Endothelial cell of umbilical vein (primary cell): ENCODE data around the gene PFDN4. TPM values are rescaled to one million over a fixed set of nuclear protein-coding genes. Genes with fewer than 3 reads are reported as not detected.

Experiments used
- BruUV-seq: library from RNA; stranded (reverse); fragments of 400-500 nt; replicated peaks from 2 replicates; lab custom pipeline; 2021; lab: Mats Ljungman, UMichigan
- CTCF ChIA-PET: fragments of 300-600, 350-600 bp; sonication (Branson Sonifier 250); formaldehyde crosslinking; loops from one replicate; lab custom pipeline; 2021; ENCODE audit warnings: antibody characterized with exemption, inconsistent platforms; lab: Charles Lee
- POLR2A ChIA-PET: fragments of 300-600, 350-600 bp; sonication (Branson Sonifier 250); formaldehyde crosslinking; loops from one replicate; lab custom pipeline; 2021; ENCODE audit warnings: antibody characterized with exemption, inconsistent platforms; lab: Charles Lee
- DNase-seq: peaks from one replicate; pipeline ENCODE4 v3.0.0-alpha.2; 2011; ENCODE audit warnings: low read depth, low spot score
- FAIRE-seq: peaks from 2 replicates; lab custom pipeline; 2011; peaks lifted over from hg19 to GRCh38; lab: Jason Lieb, UNC
- H2AFZ ChIP-seq: 2 replicates; pipeline ENCODE4 v1.6.0; 2012; ENCODE audit warnings: low read depth, low read length, control low read depth, inconsistent platforms
- H3K27ac ChIP-seq: 2 replicates; pipeline ENCODE4 v1.5.1; 2011; ENCODE audit warnings: low read depth, mild to moderate bottlenecking, control low read depth, low read length, moderate library complexity; ENCODE audit not compliant: insufficient read depth
- H3K27me3 ChIP-seq, 2 experiments: 2 replicates each; pipeline versions ENCODE4 v1.6.0 to v1.6.1; 2011; ENCODE audit warnings: low read length in 2 of 2, mixed read lengths in 1 of 2; ENCODE audit not compliant: control insufficient read depth in 2 of 2, insufficient read depth in 2 of 2
- H3K36me3 ChIP-seq, 2 experiments: 2 replicates in 1 of 2; 3 replicates in 1 of 2; pipeline ENCODE4 v1.5.1; 2011; ENCODE audit warnings: low read length in 2 of 2, mild to moderate bottlenecking in 1 of 2, moderate library complexity in 1 of 2; ENCODE audit not compliant: control insufficient read depth in 2 of 2, insufficient read depth in 2 of 2; ENCODE audit errors: extremely low read depth in 1 of 2
- H3K4me1 ChIP-seq: 3 replicates; pipeline ENCODE4 v1.5.1; 2011; ENCODE audit warnings: mild to moderate bottlenecking, low read length; ENCODE audit not compliant: control insufficient read depth, insufficient read depth; ENCODE audit errors: extremely low read depth
- H3K4me2 ChIP-seq: 2 replicates; pipeline ENCODE4 v1.6.1; 2011; ENCODE audit warnings: low read length, control low read depth, mixed read lengths; ENCODE audit not compliant: insufficient read depth
- H3K4me3 ChIP-seq, 3 experiments: fragments of 200-600 bp in 1 of 3; sonication (generic), shearing (Covaris generic) in 1 of 3; replicated peaks in 1 of 3; 2 replicates each; pipeline ENCODE4 v1.5.1; 2011 to 2016; ENCODE audit warnings: control low read depth in 3 of 3, low read length in 3 of 3, mild to moderate bottlenecking in 2 of 3, inconsistent platforms in 1 of 3, low read depth in 1 of 3, moderate library complexity in 1 of 3; ENCODE audit not compliant: insufficient read depth in 1 of 3
- H3K79me2 ChIP-seq: 2 replicates; pipeline ENCODE4 v1.6.0; 2012; ENCODE audit warnings: low read length, inconsistent platforms; ENCODE audit not compliant: control insufficient read depth, insufficient read depth
- H3K9ac ChIP-seq: replicated peaks from 2 replicates; pipeline ENCODE3; 2011; ENCODE audit warnings: low read length, control low read depth; ENCODE audit not compliant: insufficient read depth; ENCODE audit errors: extremely low read depth
- H3K9me1 ChIP-seq: replicated peaks from 3 replicates; pipeline ENCODE4 v1.6.0; 2011; ENCODE audit warnings: mild to moderate bottlenecking, low read length; ENCODE audit not compliant: control insufficient read depth, insufficient read depth; ENCODE audit errors: extremely low read depth
- H3K9me3 ChIP-seq: replicated peaks from 2 replicates; pipeline ENCODE4 v1.5.1; 2012; ENCODE audit warnings: low read length, inconsistent platforms; ENCODE audit not compliant: control insufficient read depth, insufficient read depth
- H4K20me1 ChIP-seq: replicated peaks from 2 replicates; pipeline ENCODE3; 2011; ENCODE audit warnings: mild to moderate bottlenecking, low read length; ENCODE audit not compliant: control insufficient read depth, insufficient read depth; ENCODE audit errors: extremely low read depth
- EZH2 ChIP-seq: IDR thresholded peaks from 2 replicates; pipeline ENCODE4 v1.6.1; 2012; ENCODE audit warnings: borderline replicate concordance, low read depth, mild to moderate bottlenecking, moderate library complexity, low read length, inconsistent platforms; ENCODE audit not compliant: severe bottlenecking
- FOS ChIP-seq: IDR thresholded peaks from 2 replicates; pipeline ENCODE4 v1.6.1; 2011; ENCODE audit warnings: mild to moderate bottlenecking, low read length, moderate library complexity, borderline replicate concordance; ENCODE audit not compliant: insufficient read depth
- GATA2 ChIP-seq: IDR thresholded peaks from 2 replicates; pipeline ENCODE4 v1.7.0; 2011; ENCODE audit warnings: low read depth, mild to moderate bottlenecking, moderate library complexity, mixed read lengths, low read length; ENCODE audit not compliant: insufficient read length, insufficient read depth
- JUN ChIP-seq: IDR thresholded peaks from 2 replicates; pipeline ENCODE4 v1.6.1; 2011; ENCODE audit warnings: borderline replicate concordance, low read depth; ENCODE audit not compliant: insufficient read length, insufficient read depth
- MYC ChIP-seq: IDR thresholded peaks from one replicate; pipeline ENCODE4 v1.6.1; 2011; ENCODE audit warnings: mild to moderate bottlenecking, low read depth, low read length
- POLR2A ChIP-seq: IDR thresholded peaks from 2 replicates; pipeline ENCODE4 v1.6.1; 2012; ENCODE audit warnings: low read depth, mild to moderate bottlenecking, control low read depth, low read length
- POLR2AphosphoS5 ChIP-seq: IDR thresholded peaks from 2 replicates; pipeline ENCODE4 v1.6.1; 2012; ENCODE audit warnings: low read depth, mild to moderate bottlenecking, control low read depth, low read length, moderate library complexity; ENCODE audit not compliant: insufficient read depth
- dilution Hi-C: fragments of 300-500 bp; cut with MboI; formaldehyde crosslinking; loops from one replicate; pipeline ENCODE4 v1.15.0; 2019; ENCODE audit warnings: low sequenced_read_pairs; ENCODE audit not compliant: extremely low pct_ligation_motif_present
- intact Hi-C: fragments of 100-400 bp; cut with micrococcal nuclease; formaldehyde crosslinking; loops from one replicate; pipeline ENCODE4 v1.10.0; 2022
- polyA plus RNA-seq, 4 experiments: library from polyadenylated mRNA; depleted of rRNA in 3 of 4; stranded (reverse) in 3 of 4; unstranded in 1 of 4; fragments of >200 nt; gene quantifications; 2 replicates each; pipeline versions ENCODE4 v1.2.1 to v1.2.3, GENCODE V29; 2011 to 2012; ENCODE audit warnings: missing spikeins in 1 of 4
- total RNA-seq: library from RNA; stranded (reverse); gene quantifications from 2 replicates; pipeline ENCODE4 v1.2.3, GENCODE V29; 2021
- TF ChIP-seq, protein P1 (sequence below): IDR thresholded peaks from 2 replicates; pipeline ENCODE4 v1.6.1; 2011; ENCODE audit not compliant: insufficient read depth, insufficient read length
- TF ChIP-seq, protein P2 (sequence below), 2 donors: IDR thresholded peaks; 1 replicate in 1 of 2; 2 replicates in 1 of 2; pipeline ENCODE4 v1.5.1; 2011; ENCODE audit warnings: low read length in 2 of 2, mild to moderate bottlenecking in 2 of 2, moderate library complexity in 2 of 2, control low read depth in 1 of 2, inconsistent platforms in 1 of 2, low read depth in 1 of 2; ENCODE audit not compliant: insufficient read depth in 1 of 2; ENCODE audit errors: extremely low read depth in 1 of 2

Gene PFDN4
- total and polyA plus RNA-seq, 2 donors (not counting 3 experiments of a cell fraction or from before 2014, with no cell fraction given), result 17.5 to 44.2 TPM

DNA sequence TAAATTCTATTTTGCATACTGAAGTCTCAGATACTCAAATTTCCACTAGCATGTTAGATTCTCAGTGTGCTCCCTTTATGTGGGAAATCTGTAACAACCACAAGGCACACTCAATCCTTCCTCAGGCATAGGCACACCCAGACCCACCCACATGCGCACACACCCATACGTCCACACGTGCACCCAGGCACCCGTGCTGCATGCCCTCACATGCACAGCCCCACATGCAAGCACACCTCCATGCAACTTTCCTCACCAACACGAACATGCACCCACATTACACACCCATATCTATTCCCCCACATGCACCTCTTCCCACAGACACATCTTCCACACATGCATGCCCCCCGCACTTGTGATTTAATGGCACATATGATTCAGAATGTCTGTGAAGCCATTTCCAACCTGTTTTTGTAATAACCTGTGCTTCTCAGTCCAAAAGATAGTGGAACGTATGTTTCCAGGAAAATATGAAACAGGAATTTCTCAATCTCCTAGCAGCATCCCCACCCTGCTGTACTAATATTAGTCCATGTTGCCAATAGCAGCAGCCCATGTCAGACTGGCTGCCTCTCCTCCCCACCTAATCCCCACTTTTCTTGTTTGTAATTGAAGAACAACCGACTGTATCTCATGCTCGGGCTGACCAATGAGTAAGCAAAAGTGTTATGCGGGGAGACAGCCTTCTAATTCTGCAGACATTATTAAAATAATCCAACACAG, 22.8 kb upstream of the PFDN4 start:
- no peaks in the 10 kb centered on the region for H3K36me3 ChIP-seq
- DNase-seq (no peak), FAIRE-seq (no peak)
- H3K79me2 ChIP-seq, result no peaks in the 10 kb centered on the region
- H4K20me1 ChIP-seq, result no peaks in the 10 kb centered on the region
- no peak overlapping the region for H3K27ac ChIP-seq
- no peaks in the 10 kb centered on the region for H3K4me1 ChIP-seq
- TF ChIP-seq, protein P1, sequence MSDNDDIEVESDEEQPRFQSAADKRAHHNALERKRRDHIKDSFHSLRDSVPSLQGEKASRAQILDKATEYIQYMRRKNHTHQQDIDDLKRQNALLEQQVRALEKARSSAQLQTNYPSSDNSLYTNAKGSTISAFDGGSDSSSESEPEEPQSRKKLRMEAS, result no peak
- intact Hi-C loops, result no loop called here
- ChIA-PET CTCF (interaction anchor here (1.0 kb wide), 1 partner anchor 82 kb away, joined by 3 read pairs; no protein-coding TSS in a partner anchor), POLR2A (no interaction called here)
- no peak overlapping the region for H3K4me2 ChIP-seq
- H3K4me3 ChIP-seq, result no peak overlapping the region
- peaks cover 0 to 6% of the 10 kb centered on the region in 2 experiments for H3K27me3 ChIP-seq
- H3K9me1 ChIP-seq, result no peaks in the 10 kb centered on the region
- dilution Hi-C loops, result no loop called here
- H3K9me3 ChIP-seq, result no peaks in the 10 kb centered on the region
- no peak overlapping the region for H3K9ac ChIP-seq
- H2AFZ ChIP-seq, result no peak overlapping the region
- BruUV-seq, result no TSS peak

DNA sequence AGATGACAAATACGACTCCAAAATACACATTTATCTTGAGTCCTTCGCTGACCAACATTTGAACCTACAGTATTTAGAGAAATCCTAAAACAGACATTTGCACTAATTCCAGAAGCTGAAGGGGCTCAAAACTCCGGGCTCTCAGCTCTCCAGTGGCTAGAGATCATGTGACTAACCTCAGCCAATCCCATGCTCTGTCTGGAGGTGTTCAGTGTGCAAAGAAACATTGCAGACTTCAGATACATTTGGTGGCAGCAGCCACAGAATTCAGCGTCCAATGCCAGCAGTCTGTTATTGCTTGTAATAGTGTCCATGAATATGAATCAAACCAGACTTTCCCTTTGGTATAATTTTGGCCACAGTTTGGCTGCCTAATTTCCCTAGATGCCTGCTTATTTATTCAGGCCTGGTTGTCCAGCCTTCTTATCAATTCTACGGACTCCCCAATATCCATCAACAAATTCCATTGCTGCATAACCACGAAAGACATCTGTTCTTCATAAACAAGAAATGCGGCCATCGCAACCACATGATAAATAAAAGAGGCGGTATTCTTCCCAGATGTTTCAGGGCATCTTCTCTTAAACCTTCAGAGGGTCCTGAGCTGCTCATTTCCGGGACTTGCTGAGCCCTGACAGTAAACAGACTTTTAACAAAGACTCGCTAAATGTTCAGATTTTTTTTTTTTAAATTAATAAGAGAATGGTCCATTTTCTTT, 19.6 kb upstream of the PFDN4 start:
- FAIRE-seq, result no peak
- intact Hi-C loops (no loop called here), dilution Hi-C loops (no loop called here)
- TF ChIP-seq EZH2, result no peak
- TF ChIP-seq, protein P1, result no peak
- no peak for TF ChIP-seq POLR2AphosphoS5
- TF ChIP-seq POLR2A, result no peak
- no peak for TF ChIP-seq JUN
- TF ChIP-seq MYC, result no peak
- TF ChIP-seq FOS, result no peak
- TF ChIP-seq, protein P2, sequence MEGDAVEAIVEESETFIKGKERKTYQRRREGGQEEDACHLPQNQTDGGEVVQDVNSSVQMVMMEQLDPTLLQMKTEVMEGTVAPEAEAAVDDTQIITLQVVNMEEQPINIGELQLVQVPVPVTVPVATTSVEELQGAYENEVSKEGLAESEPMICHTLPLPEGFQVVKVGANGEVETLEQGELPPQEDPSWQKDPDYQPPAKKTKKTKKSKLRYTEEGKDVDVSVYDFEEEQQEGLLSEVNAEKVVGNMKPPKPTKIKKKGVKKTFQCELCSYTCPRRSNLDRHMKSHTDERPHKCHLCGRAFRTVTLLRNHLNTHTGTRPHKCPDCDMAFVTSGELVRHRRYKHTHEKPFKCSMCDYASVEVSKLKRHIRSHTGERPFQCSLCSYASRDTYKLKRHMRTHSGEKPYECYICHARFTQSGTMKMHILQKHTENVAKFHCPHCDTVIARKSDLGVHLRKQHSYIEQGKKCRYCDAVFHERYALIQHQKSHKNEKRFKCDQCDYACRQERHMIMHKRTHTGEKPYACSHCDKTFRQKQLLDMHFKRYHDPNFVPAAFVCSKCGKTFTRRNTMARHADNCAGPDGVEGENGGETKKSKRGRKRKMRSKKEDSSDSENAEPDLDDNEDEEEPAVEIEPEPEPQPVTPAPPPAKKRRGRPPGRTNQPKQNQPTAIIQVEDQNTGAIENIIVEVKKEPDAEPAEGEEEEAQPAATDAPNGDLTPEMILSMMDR (IDR thresholded peaks at IDR 0.05; ENCODE audit: extremely low read depth in 1 of 2, insufficient read depth in 1 of 2, low read depth in 1 of 2, low read length in 2 of 2), result no peak
- no peak for TF ChIP-seq GATA2
- BruUV-seq, result no TSS peak
- Histone ChIP-seq H3K27me3 (peaks cover 0 to 3% of the 10 kb centered on the region in 2 experiments), H2AFZ (no peak overlapping the region), H3K9me1 (no peaks in the 10 kb centered on the region), H3K27ac (no peak overlapping the region), H3K4me1 (no peaks in the 10 kb centered on the region), H3K9ac (no peak overlapping the region), H3K4me2 (no peak overlapping the region), H4K20me1 (no peaks in the 10 kb centered on the region), H3K36me3 (no peaks in the 10 kb centered on the region), H3K4me3 (no peak overlapping the region), H3K9me3 (no peaks in the 10 kb centered on the region), H3K79me2 (no peaks in the 10 kb centered on the region)
- CTCF ChIA-PET, result interaction anchor here (0.9 kb wide), 1 partner anchor 79 kb away, joined by 3 read pairs; no protein-coding TSS in a partner anchor
- POLR2A ChIA-PET, result no interaction called here
- no peak for DNase-seq
